ENCODE measurements around the gene PLEKHA7.

Gene PLEKHA7

DNA sequence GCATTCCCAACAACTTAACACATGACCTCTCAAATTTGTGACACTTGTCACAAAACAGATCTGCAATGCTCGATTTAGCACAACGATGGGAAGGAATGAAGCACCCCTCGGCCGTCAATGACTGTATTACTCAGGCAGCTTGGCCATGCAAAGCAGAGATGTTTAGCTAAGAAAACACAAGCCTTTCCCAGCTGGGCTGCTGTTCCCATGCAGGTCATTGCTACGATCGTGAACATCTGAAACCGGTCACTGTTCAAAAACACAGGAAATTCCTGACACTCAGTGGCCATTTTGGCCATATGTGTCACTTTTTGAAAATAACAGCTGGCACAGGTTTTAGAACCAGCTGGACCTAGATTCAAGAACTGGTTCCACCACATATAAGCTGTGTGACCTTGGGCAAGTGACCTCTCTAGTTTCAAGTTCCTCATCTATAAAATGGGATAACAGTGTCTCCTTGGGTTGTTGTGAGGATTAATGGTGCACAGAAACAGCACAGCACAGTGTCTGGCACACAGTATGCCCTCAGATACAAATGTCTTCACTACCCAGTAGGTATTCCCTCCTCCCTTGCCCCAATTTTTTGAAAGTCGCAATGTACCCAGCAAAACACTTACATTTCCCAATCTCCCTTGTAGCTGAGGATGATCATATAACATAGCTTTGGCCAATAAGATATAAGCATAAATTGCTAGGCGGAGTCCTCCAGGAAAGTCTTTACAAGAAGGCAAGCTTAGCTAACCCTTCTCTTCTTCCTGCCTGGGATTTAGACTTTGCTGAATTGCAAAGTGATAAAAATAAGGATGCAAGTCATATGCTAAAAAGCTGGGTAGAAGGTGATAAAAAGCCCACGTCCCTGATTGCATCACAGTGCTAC is 182.7 kb downstream of the PLEKHA7 start:
- no peaks in the 10 kb centered on the region for H3K27me3 ChIP-seq (ENCODE audit: low read depth)
- no peak for DNase-seq (ENCODE audit: low spot score in 2 of 2)
- H3K36me3 ChIP-seq (replicated peaks), result peaks cover 14% of the 10 kb centered on the region
- in situ Hi-C loops (cut with MboI; ENCODE audit: low sequenced_read_pairs), result no loop called here
- H3K4me3 ChIP-seq, result no peak overlapping the region
- no peaks in the 10 kb centered on the region for H3K9me3 ChIP-seq
- H3K4me1 ChIP-seq, result no peaks in the 10 kb centered on the region

DNA sequence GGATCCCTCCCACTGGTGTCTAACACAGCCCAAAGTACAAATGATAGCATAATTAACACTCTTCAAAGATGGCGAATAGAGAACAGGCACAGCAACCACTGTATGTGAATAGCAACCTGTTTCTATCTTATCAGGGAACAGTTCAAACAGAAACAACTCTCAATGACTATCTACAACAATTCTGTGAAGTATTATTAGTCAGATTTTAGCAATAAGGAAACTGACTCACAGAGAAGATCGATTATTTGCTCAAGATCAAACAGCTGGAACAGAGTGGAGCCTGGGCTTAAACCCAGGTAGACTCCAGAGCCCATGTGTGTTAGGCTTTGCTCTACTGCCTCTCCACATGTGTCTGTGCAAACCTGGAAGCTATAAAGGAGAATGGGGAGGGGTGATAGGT is 187.1 kb downstream of the PLEKHA7 start:
- no peak overlapping the region for H3K4me3 ChIP-seq
- in situ Hi-C loops (cut with MboI; ENCODE audit: low sequenced_read_pairs), result loop anchor here (10.0 kb wide), 1 partner anchor 238 kb away; no protein-coding TSS in a partner anchor
- no peak for DNase-seq (ENCODE audit: low spot score in 2 of 2)
- H3K4me1 ChIP-seq, result no peaks in the 10 kb centered on the region
- no peaks in the 10 kb centered on the region for H3K27me3 ChIP-seq (ENCODE audit: low read depth)
- H3K36me3 ChIP-seq (replicated peaks), result peaks cover 14% of the 10 kb centered on the region
- H3K9me3 ChIP-seq, result no peaks in the 10 kb centered on the region

DNA sequence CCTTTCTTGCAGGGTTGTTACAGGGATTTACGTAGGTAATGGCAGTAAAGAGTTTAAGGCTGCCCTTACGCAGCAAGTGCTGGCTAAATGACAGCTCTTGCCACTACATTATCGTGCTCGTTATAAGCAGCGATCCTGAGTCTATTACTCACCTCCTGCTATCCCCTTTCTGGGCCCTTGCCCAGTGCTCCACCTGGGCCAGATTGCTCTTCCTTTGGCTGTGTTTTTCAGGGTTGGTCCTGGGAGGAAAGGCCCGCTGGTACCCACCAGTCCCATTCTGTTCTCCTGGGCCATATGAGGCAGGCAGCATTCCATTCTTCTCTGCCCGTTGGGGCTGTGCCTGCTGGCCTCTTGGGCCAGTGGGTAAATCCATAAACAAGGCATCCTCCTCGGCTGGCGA is 188.2 kb downstream of the PLEKHA7 start:
- Histone ChIP-seq H3K4me3 (no peak overlapping the region), H3K4me1 (peaks cover 1% of the 10 kb centered on the region; the same call in 1 of the 2 replicates), H3K36me3 (replicated peaks) (peaks cover 14% of the 10 kb centered on the region), H3K9me3 (no peaks in the 10 kb centered on the region), H3K27me3 (ENCODE audit: low read depth) (no peaks in the 10 kb centered on the region)
- in situ Hi-C loops (cut with MboI; ENCODE audit: low sequenced_read_pairs), result loop anchor here (10.0 kb wide), 1 partner anchor 239 kb away; no protein-coding TSS in a partner anchor
- DNase-seq (ENCODE audit: low spot score in 2 of 2), result no peak

DNA sequence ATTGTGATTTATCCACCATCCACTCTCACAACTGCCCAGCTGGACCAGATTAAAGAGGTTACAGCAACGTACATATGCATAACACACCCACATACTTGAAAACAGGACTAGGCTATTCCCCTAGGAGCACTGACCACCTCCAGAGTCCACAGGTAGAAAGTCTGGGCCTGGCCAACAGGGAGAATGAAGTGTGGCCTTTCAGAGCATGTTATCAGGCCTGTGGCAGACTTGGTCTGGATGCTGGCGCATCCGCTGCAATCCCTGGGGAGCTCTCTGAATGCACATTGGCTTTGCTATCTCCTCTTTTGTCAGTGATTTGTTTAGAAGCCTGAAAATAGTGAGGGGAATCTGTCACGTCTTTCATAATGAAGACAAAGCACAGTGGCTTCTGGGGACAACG is 189.1 kb downstream of the PLEKHA7 start:
- H3K4me3 ChIP-seq, result no peak overlapping the region
- no peaks in the 10 kb centered on the region for H3K27me3 ChIP-seq (ENCODE audit: low read depth)
- in situ Hi-C loops (cut with MboI; ENCODE audit: low sequenced_read_pairs), result loop anchor here (10.0 kb wide), 1 partner anchor 240 kb away; no protein-coding TSS in a partner anchor
- peaks cover 7% of the 10 kb centered on the region for H3K4me1 ChIP-seq
- no peaks in the 10 kb centered on the region for H3K9me3 ChIP-seq
- DNase-seq (ENCODE audit: low spot score in 2 of 2), result no peak
- peaks cover 14% of the 10 kb centered on the region for H3K36me3 ChIP-seq (replicated peaks)

DNA sequence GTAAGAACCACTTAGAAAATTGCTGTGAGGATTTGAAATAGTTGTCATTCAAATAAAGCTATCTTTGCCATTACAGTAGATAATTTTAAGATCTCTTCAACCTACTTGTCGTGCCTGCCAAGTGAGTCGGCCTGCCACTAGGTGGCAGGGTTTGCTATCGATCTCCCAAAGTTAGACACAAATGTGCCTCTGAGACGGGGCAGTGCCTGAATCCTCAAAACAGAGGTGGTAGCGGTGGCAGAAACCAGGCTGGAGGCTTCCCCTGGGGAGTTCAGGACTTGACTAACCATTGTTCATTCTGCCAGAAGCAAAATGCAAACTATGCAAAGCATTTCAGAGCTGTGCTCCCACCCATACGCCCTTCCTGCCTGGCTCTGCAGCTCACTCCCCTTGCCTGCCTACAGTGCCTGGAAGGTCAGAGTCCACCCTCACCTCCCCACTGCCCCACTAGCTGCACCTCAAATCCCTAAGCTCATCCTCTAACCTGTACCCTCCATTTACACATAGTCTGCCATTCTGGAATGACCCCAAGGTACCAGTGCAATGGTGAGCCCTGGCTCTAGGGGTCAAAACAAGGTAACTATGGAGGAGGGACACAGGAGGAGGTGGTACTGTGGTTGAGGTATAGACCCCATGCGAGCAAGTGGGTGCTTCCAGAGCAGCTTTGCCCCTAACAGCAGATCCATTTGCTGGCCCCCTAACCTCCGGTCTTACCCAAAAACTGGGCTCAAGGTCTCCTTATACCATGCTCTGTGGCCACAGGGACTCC is 193.7 kb downstream of the PLEKHA7 start:
- H3K4me3 ChIP-seq, result no peak overlapping the region
- H3K27me3 ChIP-seq (ENCODE audit: low read depth), result no peaks in the 10 kb centered on the region
- H3K9me3 ChIP-seq, result no peaks in the 10 kb centered on the region
- in situ Hi-C loops (cut with MboI; ENCODE audit: low sequenced_read_pairs), result loop anchor here (10.0 kb wide), 1 partner anchor 244 kb away; no protein-coding TSS in a partner anchor
- peaks cover 7% of the 10 kb centered on the region for H3K4me1 ChIP-seq
- peak; percentile 88 to 90 for DNase-seq (ENCODE audit: low spot score in 2 of 2)
- peaks cover 9% of the 10 kb centered on the region for H3K36me3 ChIP-seq (replicated peaks)

DNA sequence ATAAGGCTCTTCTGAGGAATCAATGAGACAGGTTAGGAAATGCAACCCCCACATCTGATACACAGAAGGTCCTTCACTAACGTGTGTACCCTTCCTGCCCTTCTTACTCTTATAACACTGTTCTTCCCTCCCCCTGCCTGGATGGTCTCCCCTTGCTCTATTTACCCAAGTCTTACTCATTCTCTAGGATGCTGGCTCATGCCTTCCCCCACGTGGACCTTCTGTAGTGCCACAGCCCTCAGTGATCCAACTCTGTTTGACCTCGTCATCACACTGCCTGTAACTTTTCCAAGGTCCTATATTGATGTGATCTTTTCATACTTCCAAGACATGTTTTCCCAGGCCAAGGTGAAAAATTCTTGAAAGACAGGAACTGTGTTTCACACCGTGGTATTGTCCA is 195.9 kb downstream of the PLEKHA7 start:
- in situ Hi-C loops (cut with MboI; ENCODE audit: low sequenced_read_pairs), result no loop called here

DNA sequence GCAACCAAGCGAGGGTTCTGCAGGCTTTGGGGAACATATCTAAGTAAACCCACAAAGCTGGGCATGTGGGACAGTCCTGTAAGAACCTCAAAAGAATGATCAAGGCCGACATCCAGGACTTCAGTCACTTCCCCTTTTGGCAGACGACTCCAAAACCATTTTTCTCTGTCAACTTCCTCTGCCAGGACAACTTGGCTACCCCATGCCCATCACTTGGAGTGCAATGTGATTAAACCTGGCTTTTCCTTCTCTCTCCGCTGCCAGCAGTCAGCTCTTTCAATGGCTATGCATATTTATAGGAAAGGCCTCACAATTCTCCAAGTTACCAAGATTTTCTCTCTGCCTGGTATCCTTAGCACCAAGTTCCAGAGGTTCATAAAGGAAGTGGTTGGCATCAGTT is 196.9 kb downstream of the PLEKHA7 start:
- in situ Hi-C loops (cut with MboI; ENCODE audit: low sequenced_read_pairs), result no loop called here
- no peaks in the 10 kb centered on the region for H3K9me3 ChIP-seq
- H3K27me3 ChIP-seq (ENCODE audit: low read depth), result no peaks in the 10 kb centered on the region
- H3K36me3 ChIP-seq (replicated peaks), result peaks cover 17% of the 10 kb centered on the region; the same call in 1 of the 2 replicates
- DNase-seq (ENCODE audit: low spot score in 2 of 2), result no peak
- H3K4me3 ChIP-seq, result no peak overlapping the region
- H3K4me1 ChIP-seq, result peaks cover 7% of the 10 kb centered on the region

More for the DNA sequence above, 195.9 kb downstream of the PLEKHA7 start:
- no peak for DNase-seq (ENCODE audit: low spot score in 2 of 2)
- Histone ChIP-seq H3K4me3 (no peak overlapping the region), H3K4me1 (peaks cover 7% of the 10 kb centered on the region), H3K9me3 (no peaks in the 10 kb centered on the region), H3K27me3 (ENCODE audit: low read depth) (no peaks in the 10 kb centered on the region), H3K36me3 (replicated peaks) (peaks cover 14% of the 10 kb centered on the region; the same call in 1 of the 2 replicates)

DNA sequence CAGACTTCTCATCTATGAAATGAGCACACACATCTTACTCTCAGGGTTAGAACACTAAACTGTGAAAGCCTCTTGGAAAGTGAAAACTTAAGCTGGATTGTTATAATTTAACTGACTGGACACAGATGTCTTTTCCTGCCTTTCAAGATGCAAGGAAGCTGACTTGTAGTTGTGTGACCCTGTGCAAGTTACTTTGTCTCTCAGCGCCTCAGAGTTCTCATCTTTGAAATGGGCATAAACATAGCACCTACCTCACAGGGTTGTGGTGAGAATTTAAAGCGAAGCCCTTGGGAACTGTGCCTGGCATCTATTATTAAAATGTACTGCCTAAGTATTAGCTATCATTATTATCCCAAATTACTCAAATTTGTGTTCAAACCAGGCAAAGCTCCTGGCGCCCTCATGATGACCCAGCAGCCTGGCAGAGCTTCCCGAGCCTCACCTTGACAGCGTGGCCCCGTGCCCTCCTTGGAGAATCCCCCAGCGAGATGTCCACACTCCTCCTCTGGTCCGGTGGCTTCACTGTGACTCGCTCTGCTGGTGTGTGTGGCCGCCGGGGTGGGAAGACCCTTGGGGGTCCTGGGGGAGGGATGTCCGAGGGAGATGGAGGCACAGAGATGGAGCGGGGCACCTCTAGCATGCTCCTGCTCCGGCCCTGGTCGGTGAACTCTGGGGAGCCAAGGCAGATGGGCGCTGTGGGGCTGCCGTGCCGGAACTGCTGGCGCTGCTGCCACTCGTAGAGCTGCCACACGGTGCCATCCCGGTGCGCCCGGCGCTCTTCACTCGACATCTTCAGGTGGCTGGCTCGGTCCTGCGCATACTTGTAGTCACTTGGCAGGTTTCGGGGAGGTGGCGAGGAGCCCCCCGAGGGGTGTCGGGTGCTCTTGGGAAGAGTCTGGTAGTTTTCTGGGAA is 197.6 kb downstream of the PLEKHA7 start:
- Histone ChIP-seq H3K4me1 (peaks cover 7% of the 10 kb centered on the region), H3K9me3 (no peaks in the 10 kb centered on the region), H3K4me3 (no peak overlapping the region), H3K36me3 (replicated peaks) (peaks cover 19% of the 10 kb centered on the region), H3K27me3 (ENCODE audit: low read depth) (no peaks in the 10 kb centered on the region)
- DNase-seq (ENCODE audit: low spot score in 2 of 2), result no peak
- in situ Hi-C loops (cut with MboI; ENCODE audit: low sequenced_read_pairs), result no loop called here

DNA sequence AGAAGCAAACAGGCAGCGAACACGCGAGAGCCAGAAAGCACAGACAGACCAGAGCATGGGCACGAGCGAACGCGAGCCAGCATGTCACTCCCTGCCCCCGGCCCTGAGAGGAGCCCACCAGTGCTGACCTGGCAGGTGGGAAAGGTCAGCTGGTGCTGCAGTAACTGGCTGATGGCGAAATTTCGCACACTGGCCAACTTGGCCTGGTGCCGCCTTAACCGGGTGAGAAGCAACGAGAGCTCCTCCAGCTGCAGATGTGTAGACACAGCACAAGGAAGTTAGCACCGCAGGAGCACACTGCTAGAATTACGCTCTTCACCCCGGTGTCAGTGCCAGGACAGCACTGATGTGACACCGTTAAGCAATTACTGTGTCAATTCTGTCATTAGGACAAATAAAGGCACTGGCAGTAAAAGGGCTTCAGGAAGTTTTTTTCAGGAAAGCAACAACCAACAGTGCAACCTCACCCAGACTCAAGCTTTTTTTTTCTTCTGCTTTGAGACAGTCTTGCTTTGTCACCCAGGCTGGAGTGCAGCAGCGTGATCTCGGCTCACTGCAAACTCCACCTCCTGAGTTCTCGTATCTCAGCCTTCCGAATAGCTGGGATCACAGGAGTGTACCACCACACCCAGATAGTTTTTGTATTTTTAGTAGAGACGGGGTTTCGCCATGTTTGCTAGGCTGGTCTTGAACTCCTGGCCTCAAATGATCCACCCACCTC is 199.0 kb downstream of the PLEKHA7 start:
- in situ Hi-C loops (cut with MboI; ENCODE audit: low sequenced_read_pairs), result no loop called here
- H3K27me3 ChIP-seq (ENCODE audit: low read depth), result no peaks in the 10 kb centered on the region
- no peak overlapping the region for H3K4me3 ChIP-seq
- H3K9me3 ChIP-seq, result no peaks in the 10 kb centered on the region
- H3K36me3 ChIP-seq (replicated peaks), result peaks cover 25% of the 10 kb centered on the region
- DNase-seq (ENCODE audit: low spot score in 2 of 2), result no peak
- H3K4me1 ChIP-seq, result no peaks in the 10 kb centered on the region

DNA sequence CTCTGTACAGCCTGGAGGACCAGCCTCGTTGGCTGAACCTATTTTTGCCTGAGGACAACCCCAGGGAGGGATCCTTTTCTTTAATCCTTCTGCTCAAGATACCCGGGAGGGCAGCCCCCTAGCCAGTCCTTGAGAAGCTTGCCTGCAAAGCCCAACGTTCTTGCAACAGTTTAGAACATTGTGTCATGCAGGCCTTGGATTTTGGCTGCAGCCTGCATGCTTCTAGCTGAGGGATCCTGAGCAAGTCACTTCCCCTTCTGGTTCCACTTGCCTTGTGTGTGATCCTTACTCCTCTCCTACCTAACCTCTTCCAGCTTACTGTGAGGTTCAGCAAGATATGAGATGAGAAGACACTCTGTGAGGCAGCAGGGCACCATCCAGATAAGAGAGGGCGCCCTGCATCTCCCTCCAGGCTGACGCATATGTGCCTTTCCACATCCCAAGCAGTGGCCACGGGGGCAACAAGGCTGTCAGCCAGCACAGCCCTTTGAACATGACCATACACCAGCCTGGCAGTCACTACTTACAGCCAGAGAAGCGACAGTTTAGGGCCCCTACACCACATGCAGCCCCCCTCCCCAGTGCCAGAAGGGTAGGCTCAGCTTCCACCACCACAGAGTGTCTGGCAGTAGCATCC is 199.7 kb downstream of the PLEKHA7 start:
- no peaks in the 10 kb centered on the region for H3K27me3 ChIP-seq (ENCODE audit: low read depth)
- H3K36me3 ChIP-seq (replicated peaks), result peaks cover 25% of the 10 kb centered on the region
- no peaks in the 10 kb centered on the region for H3K4me1 ChIP-seq
- no peak overlapping the region for H3K4me3 ChIP-seq
- in situ Hi-C loops (cut with MboI; ENCODE audit: low sequenced_read_pairs), result no loop called here
- DNase-seq (ENCODE audit: low spot score in 2 of 2), result no peak
- H3K9me3 ChIP-seq, result no peaks in the 10 kb centered on the region

DNA sequence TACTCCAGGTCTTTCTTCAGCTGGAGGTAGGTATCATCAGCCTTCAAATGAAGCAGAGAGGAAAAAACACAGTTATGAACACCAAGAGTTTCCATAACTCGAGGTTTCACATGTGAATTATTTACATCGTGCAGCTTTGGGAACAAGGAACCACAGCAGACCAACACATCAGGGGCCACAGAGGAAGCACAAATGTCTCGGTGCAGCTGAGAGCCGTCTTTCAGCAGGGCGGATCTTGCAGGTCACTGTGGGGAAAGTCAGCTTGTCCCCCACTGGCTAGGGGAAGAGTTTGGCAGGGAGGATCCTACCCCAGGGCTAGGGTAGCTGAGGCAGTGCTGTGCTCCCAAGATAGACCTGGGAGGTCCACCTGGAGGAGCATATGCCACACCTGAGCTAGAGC is 201.1 kb downstream of the PLEKHA7 start:
- Histone ChIP-seq H3K9me3 (no peaks in the 10 kb centered on the region), H3K36me3 (replicated peaks) (peaks cover 25% of the 10 kb centered on the region), H3K4me3 (no peak overlapping the region), H3K27me3 (ENCODE audit: low read depth) (no peaks in the 10 kb centered on the region), H3K4me1 (no peaks in the 10 kb centered on the region)
- in situ Hi-C loops (cut with MboI; ENCODE audit: low sequenced_read_pairs), result no loop called here
- no peak for DNase-seq (ENCODE audit: low spot score in 2 of 2)

DNA sequence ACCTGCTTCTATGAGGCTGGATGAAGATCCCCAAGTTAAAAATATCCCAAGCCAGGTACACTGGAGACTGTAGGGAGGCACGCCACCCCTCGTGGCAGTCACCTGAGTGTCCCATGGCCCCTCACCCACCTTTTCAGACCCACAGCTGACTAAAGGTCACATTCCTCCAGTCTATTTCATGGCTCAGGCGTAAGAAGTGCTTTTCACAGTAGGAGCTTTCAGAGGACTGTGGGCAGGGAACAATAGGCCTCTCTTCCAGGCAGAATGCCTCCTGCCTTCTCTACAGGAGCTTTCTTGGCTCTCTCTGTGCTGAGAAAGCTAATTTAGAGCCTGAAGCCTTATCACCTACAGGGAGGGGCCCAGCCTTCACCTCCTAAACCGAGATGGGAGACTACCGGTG is 201.9 kb downstream of the PLEKHA7 start:
- H3K4me1 ChIP-seq, result no peaks in the 10 kb centered on the region
- H3K27me3 ChIP-seq (ENCODE audit: low read depth), result no peaks in the 10 kb centered on the region
- no peaks in the 10 kb centered on the region for H3K9me3 ChIP-seq
- in situ Hi-C loops (cut with MboI; ENCODE audit: low sequenced_read_pairs), result no loop called here
- peaks cover 25% of the 10 kb centered on the region for H3K36me3 ChIP-seq (replicated peaks)
- DNase-seq (ENCODE audit: low spot score in 2 of 2), result no peak
- no peak overlapping the region for H3K4me3 ChIP-seq
